ENCODE data around the gene MUC21. TPM values are rescaled to one million over a fixed set of nuclear protein-coding genes. Genes with fewer than 3 reads are reported as not detected.

The MUC21 gene
- total and polyA plus RNA-seq, 9 of the 15 experiments (the other 6 are each of a cell fraction or from before 2014, with no cell fraction given): not detected

- TF ChIP-seq, protein P1, sequence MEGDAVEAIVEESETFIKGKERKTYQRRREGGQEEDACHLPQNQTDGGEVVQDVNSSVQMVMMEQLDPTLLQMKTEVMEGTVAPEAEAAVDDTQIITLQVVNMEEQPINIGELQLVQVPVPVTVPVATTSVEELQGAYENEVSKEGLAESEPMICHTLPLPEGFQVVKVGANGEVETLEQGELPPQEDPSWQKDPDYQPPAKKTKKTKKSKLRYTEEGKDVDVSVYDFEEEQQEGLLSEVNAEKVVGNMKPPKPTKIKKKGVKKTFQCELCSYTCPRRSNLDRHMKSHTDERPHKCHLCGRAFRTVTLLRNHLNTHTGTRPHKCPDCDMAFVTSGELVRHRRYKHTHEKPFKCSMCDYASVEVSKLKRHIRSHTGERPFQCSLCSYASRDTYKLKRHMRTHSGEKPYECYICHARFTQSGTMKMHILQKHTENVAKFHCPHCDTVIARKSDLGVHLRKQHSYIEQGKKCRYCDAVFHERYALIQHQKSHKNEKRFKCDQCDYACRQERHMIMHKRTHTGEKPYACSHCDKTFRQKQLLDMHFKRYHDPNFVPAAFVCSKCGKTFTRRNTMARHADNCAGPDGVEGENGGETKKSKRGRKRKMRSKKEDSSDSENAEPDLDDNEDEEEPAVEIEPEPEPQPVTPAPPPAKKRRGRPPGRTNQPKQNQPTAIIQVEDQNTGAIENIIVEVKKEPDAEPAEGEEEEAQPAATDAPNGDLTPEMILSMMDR (IDR thresholded peaks at IDR 0.05 in 2 of 3, conservative IDR thresholded peaks at IDR 0.05 in 1 of 3; ENCODE audit: insufficient read depth in 2 of 3, low read depth in 1 of 3, low read length in 3 of 3): 0 out of 6 replicates have a peak, but pooled peaks of 1 of the 3 experiments have one; percentile 2
- no peak for TF ChIP-seq ZBTB49 (CRISPR knock-in tag; IDR thresholded peaks at IDR 0.05; ENCODE audit: borderline replicate concordance)
- TF ChIP-seq ZSCAN32 (CRISPR knock-in tag; IDR thresholded peaks at IDR 0.05): no peak
- peak; percentile 89 for TF ChIP-seq RB1 (IDR thresholded peaks at IDR 0.05; ENCODE audit: low read depth)
- no peak for TF ChIP-seq ZNF766 (CRISPR knock-in tag; conservative IDR thresholded peaks at IDR 0.05)
- TF ChIP-seq ZNF740 (CRISPR knock-in tag; IDR thresholded peaks at IDR 0.05): no peak
- TF ChIP-seq ZNF740 (tag; IDR thresholded peaks at IDR 0.05): peak in 1 of 2 experiments; percentile 21; a peak in 1 of 4 replicates
- no peak for TF ChIP-seq RBM25 (IDR thresholded peaks at IDR 0.05; ENCODE audit: low read depth, low read length, severe bottlenecking)
- TF ChIP-seq SNRNP70 (optimal IDR thresholded peaks at IDR 0.05; ENCODE audit: low read depth, low read length): no peak
- TF ChIP-seq BRD9 (IDR thresholded peaks at IDR 0.05; ENCODE audit: low read depth, partially characterized antibody): no peak
- TF ChIP-seq, protein P2, sequence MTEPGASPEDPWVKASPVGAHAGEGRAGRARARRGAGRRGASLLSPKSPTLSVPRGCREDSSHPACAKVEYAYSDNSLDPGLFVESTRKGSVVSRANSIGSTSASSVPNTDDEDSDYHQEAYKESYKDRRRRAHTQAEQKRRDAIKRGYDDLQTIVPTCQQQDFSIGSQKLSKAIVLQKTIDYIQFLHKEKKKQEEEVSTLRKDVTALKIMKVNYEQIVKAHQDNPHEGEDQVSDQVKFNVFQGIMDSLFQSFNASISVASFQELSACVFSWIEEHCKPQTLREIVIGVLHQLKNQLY (CRISPR knock-in tag; conservative IDR thresholded peaks at IDR 0.05): no peak
- 0 out of 2 replicates have a peak, but pooled peaks have one; percentile 25 for TF ChIP-seq HDAC8 (tag; IDR thresholded peaks at IDR 0.05)
- no peak for TF ChIP-seq ZNF133 (CRISPR knock-in tag; IDR thresholded peaks at IDR 0.05)
- no peak for TF ChIP-seq ZNF76 (CRISPR knock-in tag; IDR thresholded peaks at IDR 0.05; ENCODE audit: borderline replicate concordance)
- no peak for TF ChIP-seq ZNF512 (tag; IDR thresholded peaks at IDR 0.05)
- no peak for TF ChIP-seq ESRRB (CRISPR knock-in tag; IDR thresholded peaks at IDR 0.05; ENCODE audit: borderline replicate concordance)
- TF ChIP-seq ELF2 (CRISPR knock-in tag; IDR thresholded peaks at IDR 0.05): peak; percentile 26; the same call in 1 of the 2 replicates
- TF ChIP-seq ZNF165 (CRISPR knock-in tag; IDR thresholded peaks at IDR 0.05; ENCODE audit: borderline replicate concordance): no peak
- no peak for TF ChIP-seq ZBTB1 (CRISPR knock-in tag; IDR thresholded peaks at IDR 0.05; ENCODE audit: borderline replicate concordance, low read depth)
- no peak for TF ChIP-seq ZNF239 (CRISPR knock-in tag; IDR thresholded peaks at IDR 0.05)
Measured at GRCh38 chr6:30955367-30956042, 28.0 kb upstream of the MUC21 start (continued).
